Measurements from ENCODE around the gene NDUFB10. TPM values are rescaled to one million over a fixed set of nuclear protein-coding genes. Genes with fewer than 3 reads are reported as not detected.

Gene NDUFB10
- total and polyA plus RNA-seq, 9 donors = 95.4 to 162 (median 132) TPM

- H3K9me3 ChIP-seq (replicated peaks; ENCODE audit: control insufficient read depth, low read depth, low read length) = no peaks in the 10 kb centered on the region
- peak overlapping the region; percentile 77 for H3K27ac ChIP-seq (ENCODE audit: low read length)
- DNase-seq = no peak
- peak overlapping the region; percentile 65 for H3K4me3 ChIP-seq (ENCODE audit: low read length)
- H3K27me3 ChIP-seq (ENCODE audit: control insufficient read depth, insufficient read depth, low read length) = no peaks in the 10 kb centered on the region
- peaks cover 55% of the 10 kb centered on the region for H3K4me1 ChIP-seq (ENCODE audit: control insufficient read depth, insufficient read depth, low read length)
- WGBS (ENCODE audit: insufficient coverage) = under 1% methylated on average over 55 of the region's 55 CpGs
- peaks cover 13% of the 10 kb centered on the region for H3K36me3 ChIP-seq (ENCODE audit: control insufficient read depth, insufficient read depth, low read length)
These were observed 49.9 kb downstream of the NDUFB10 start for GRCh38 chr16:2009164-2009711.

DNA sequence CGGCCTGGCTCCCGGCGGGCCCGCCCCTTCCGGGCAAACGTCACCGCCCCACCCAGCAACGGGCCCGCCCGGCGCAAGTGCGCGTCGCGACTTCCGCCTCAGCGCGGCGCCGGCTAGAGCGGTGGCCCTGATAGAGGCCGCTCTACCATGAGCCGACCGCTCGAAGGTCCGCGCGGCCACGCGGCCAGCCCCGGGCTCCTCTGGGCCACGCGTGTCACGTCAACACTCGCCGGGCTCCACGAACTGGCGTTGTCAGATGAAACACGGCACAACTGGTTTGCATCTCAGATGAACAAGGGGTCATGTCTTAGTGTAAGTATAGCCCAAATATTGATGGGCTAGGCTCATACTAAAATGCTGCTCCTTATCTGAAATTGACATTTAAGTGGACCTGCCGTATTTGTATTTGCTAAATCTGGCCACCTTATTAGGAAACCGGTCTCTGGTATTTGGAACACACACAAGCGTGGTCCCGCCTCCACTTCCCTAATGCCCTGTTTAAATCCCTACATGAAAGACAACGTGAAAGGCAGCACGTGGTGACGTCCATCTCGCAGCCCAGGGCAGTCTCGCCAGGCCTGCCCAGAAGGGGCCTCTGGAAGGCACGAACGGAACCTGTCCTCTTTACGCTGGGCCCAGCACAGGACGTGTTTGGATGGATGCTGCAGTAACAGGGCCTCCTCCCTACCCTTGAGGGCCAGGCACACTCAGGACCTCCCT is 50.6 kb downstream of the NDUFB10 start, which contains the start of gene ZNF598:
ZNF598 (minus strand) TSS at position 31 of the 720 bp plus-strand sequence.
- under 1% methylated on average over 48 of the region's 52 CpGs for WGBS (ENCODE audit: insufficient coverage)
- H3K27ac ChIP-seq (ENCODE audit: low read length) = peak within 1 kb of the TSS; percentile 93
- peaks cover 13% of the 10 kb centered on the region for H3K36me3 ChIP-seq (ENCODE audit: control insufficient read depth, insufficient read depth, low read length)
- H3K9me3 ChIP-seq (replicated peaks; ENCODE audit: control insufficient read depth, low read depth, low read length) = no peaks in the 10 kb centered on the region
- peak within 1 kb of the TSS; percentile 81 for H3K4me3 ChIP-seq (ENCODE audit: low read length)
- no peaks in the 10 kb centered on the region for H3K27me3 ChIP-seq (ENCODE audit: control insufficient read depth, insufficient read depth, low read length)
- peaks cover 48% of the 10 kb centered on the region for H3K4me1 ChIP-seq (ENCODE audit: control insufficient read depth, insufficient read depth, low read length)
- peak; percentile 95 for DNase-seq

Other genes starting within 250 kb of the NDUFB10 start
- 35.2 TPM for gene NME3, start 188.0 kb upstream of the NDUFB10 start, total RNA-seq
- gene NME3, start 188.0 kb upstream of the NDUFB10 start, polyA plus RNA-seq (ENCODE audit: insufficient read depth in 1 of 8, insufficient read length in 8 of 8, low replicate concordance in 1 of 8) = 10 to 100 TPM; 22.2 to 31.9 (median 26.9) TPM
- 7.2 TPM for gene EME2, start 186.7 kb upstream of the NDUFB10 start, total RNA-seq
- gene EME2, start 186.7 kb upstream of the NDUFB10 start, polyA plus RNA-seq (ENCODE audit: insufficient read depth in 1 of 8, insufficient read length in 8 of 8, low replicate concordance in 1 of 8) = 1 to 10 TPM; 4.0 to 9.7 (median 6.7) TPM
- 45.7 TPM for gene MRPS34, start 186.4 kb upstream of the NDUFB10 start, total RNA-seq
- gene MRPS34, start 186.4 kb upstream of the NDUFB10 start, polyA plus RNA-seq (ENCODE audit: insufficient read depth in 1 of 8, insufficient read length in 8 of 8, low replicate concordance in 1 of 8) = 10 to 100 TPM; 44.7 to 57.8 (median 52.2) TPM
- 34.2 TPM for gene SPSB3, start 177.0 kb upstream of the NDUFB10 start, total RNA-seq
- gene SPSB3, start 177.0 kb upstream of the NDUFB10 start, polyA plus RNA-seq (ENCODE audit: insufficient read depth in 1 of 8, insufficient read length in 8 of 8, low replicate concordance in 1 of 8) = 10 to 100 TPM; 21.0 to 35.1 (median 24.5) TPM
- gene NUBP2, start 176.6 kb upstream of the NDUFB10 start, total RNA-seq = 58.0 TPM
- 10 to 100 TPM; 40.6 to 59.7 (median 47.7) TPM for gene NUBP2, start 176.6 kb upstream of the NDUFB10 start, polyA plus RNA-seq (ENCODE audit: insufficient read depth in 1 of 8, insufficient read length in 8 of 8, low replicate concordance in 1 of 8)
- 0.22 TPM for gene IGFALS, start 165.8 kb upstream of the NDUFB10 start, total RNA-seq
- gene IGFALS, start 165.8 kb upstream of the NDUFB10 start, polyA plus RNA-seq (ENCODE audit: insufficient read depth in 1 of 8, insufficient read length in 8 of 8, low replicate concordance in 1 of 8) = 1 to 10 TPM in 1 of 8 donors, under 1 TPM in 7; 0.11 to 1.1 (median 0.28) TPM
- gene HAGH, start 132.7 kb upstream of the NDUFB10 start, total RNA-seq = 36.1 TPM
- 10 to 100 TPM; 34.6 to 48.6 (median 39.5) TPM for gene HAGH, start 132.7 kb upstream of the NDUFB10 start, polyA plus RNA-seq (ENCODE audit: insufficient read depth in 1 of 8, insufficient read length in 8 of 8, low replicate concordance in 1 of 8)
- gene FAHD1, start 132.3 kb upstream of the NDUFB10 start, total RNA-seq = 27.7 TPM
- gene FAHD1, start 132.3 kb upstream of the NDUFB10 start, polyA plus RNA-seq (ENCODE audit: insufficient read depth in 1 of 8, insufficient read length in 8 of 8, low replicate concordance in 1 of 8) = 10 to 100 TPM; 19.7 to 25.6 (median 21.9) TPM
- not detected for gene MEIOB, start 87.4 kb upstream of the NDUFB10 start, total RNA-seq
- under 1 TPM in 7 of 8 donors, not detected in 1; 0.22 to 0.87 (median 0.55) TPM for gene MEIOB, start 87.4 kb upstream of the NDUFB10 start, polyA plus RNA-seq (ENCODE audit: insufficient read depth in 1 of 8, insufficient read length in 8 of 8, low replicate concordance in 1 of 8)
- gene HS3ST6, start 41.1 kb upstream of the NDUFB10 start, total RNA-seq = not detected
- 1 to 10 TPM in 1 of 8 donors, not detected in 7; 1.7 TPM for gene HS3ST6, start 41.1 kb upstream of the NDUFB10 start, polyA plus RNA-seq (ENCODE audit: insufficient read depth in 1 of 8, insufficient read length in 8 of 8, low replicate concordance in 1 of 8)
- 16.3 TPM for gene MSRB1, start 16.3 kb upstream of the NDUFB10 start, total RNA-seq
- gene MSRB1, start 16.3 kb upstream of the NDUFB10 start, polyA plus RNA-seq (ENCODE audit: insufficient read depth in 1 of 8, insufficient read length in 8 of 8, low replicate concordance in 1 of 8) = 10 to 100 TPM; 24.2 to 40.7 (median 29.1) TPM
- gene RPL3L, start 4.8 kb upstream of the NDUFB10 start, total RNA-seq = 43.0 TPM
- gene RPL3L, start 4.8 kb upstream of the NDUFB10 start, polyA plus RNA-seq (ENCODE audit: insufficient read depth in 1 of 8, insufficient read length in 8 of 8, low replicate concordance in 1 of 8) = 10 to 100 TPM; 11.9 to 63.0 (median 33.4) TPM
- gene RPS2, start 5.3 kb downstream of the NDUFB10 start, total RNA-seq = 2,334 TPM
- gene RPS2, start 5.3 kb downstream of the NDUFB10 start, polyA plus RNA-seq (ENCODE audit: insufficient read depth in 1 of 8, insufficient read length in 8 of 8, low replicate concordance in 1 of 8) = 1,000 to 10,000 TPM; 3,011 to 3,712 (median 3,485) TPM
- gene RNF151, start 7.3 kb downstream of the NDUFB10 start, total RNA-seq = not detected
- gene RNF151, start 7.3 kb downstream of the NDUFB10 start, polyA plus RNA-seq (ENCODE audit: insufficient read depth in 1 of 8, insufficient read length in 8 of 8, low replicate concordance in 1 of 8) = not detected
- gene TBL3, start 12.5 kb downstream of the NDUFB10 start, total RNA-seq = 23.9 TPM
- gene TBL3, start 12.5 kb downstream of the NDUFB10 start, polyA plus RNA-seq (ENCODE audit: insufficient read depth in 1 of 8, insufficient read length in 8 of 8, low replicate concordance in 1 of 8) = 10 to 100 TPM; 27.9 to 32.9 (median 30.6) TPM
- gene NOXO1, start 21.9 kb downstream of the NDUFB10 start, total RNA-seq = 0.89 TPM
- gene NOXO1, start 21.9 kb downstream of the NDUFB10 start, polyA plus RNA-seq (ENCODE audit: insufficient read depth in 1 of 8, insufficient read length in 8 of 8, low replicate concordance in 1 of 8) = 1 to 10 TPM in 4 of 8 donors, under 1 TPM in 4; 0.29 to 1.7 (median 0.98) TPM
- 18.3 TPM for gene GFER, start 24.7 kb downstream of the NDUFB10 start, total RNA-seq
- 10 to 100 TPM; 14.7 to 23.8 (median 17.8) TPM for gene GFER, start 24.7 kb downstream of the NDUFB10 start, polyA plus RNA-seq (ENCODE audit: insufficient read depth in 1 of 8, insufficient read length in 8 of 8, low replicate concordance in 1 of 8)
- 0.93 TPM for gene SYNGR3, start 30.4 kb downstream of the NDUFB10 start, total RNA-seq
- gene SYNGR3, start 30.4 kb downstream of the NDUFB10 start, polyA plus RNA-seq (ENCODE audit: insufficient read depth in 1 of 8, insufficient read length in 8 of 8, low replicate concordance in 1 of 8) = 1 to 10 TPM in 6 of 8 donors, under 1 TPM in 2; 0.70 to 1.5 (median 1.2) TPM
- gene ZNF598, start 50.3 kb downstream of the NDUFB10 start, total RNA-seq = 6.6 TPM
- gene ZNF598, start 50.3 kb downstream of the NDUFB10 start, polyA plus RNA-seq (ENCODE audit: insufficient read depth in 1 of 8, insufficient read length in 8 of 8, low replicate concordance in 1 of 8) = 10 to 100 TPM; 21.2 to 28.6 (median 23.6) TPM
- gene NPW, start 60.2 kb downstream of the NDUFB10 start, total RNA-seq = 0.80 TPM
- 1 to 10 TPM in 7 of 8 donors, under 1 TPM in 1; 0.57 to 5.4 (median 2.6) TPM for gene NPW, start 60.2 kb downstream of the NDUFB10 start, polyA plus RNA-seq (ENCODE audit: insufficient read depth in 1 of 8, insufficient read length in 8 of 8, low replicate concordance in 1 of 8)
- gene NHERF2, start 67.4 kb downstream of the NDUFB10 start, total RNA-seq = 22.1 TPM
- gene NHERF2, start 67.4 kb downstream of the NDUFB10 start, polyA plus RNA-seq (ENCODE audit: insufficient read depth in 1 of 8, insufficient read length in 8 of 8, low replicate concordance in 1 of 8) = 10 to 100 TPM; 34.5 to 60.6 (median 45.6) TPM
- 20.2 TPM for gene NTHL1, start 88.3 kb downstream of the NDUFB10 start, total RNA-seq
- 10 to 100 TPM; 11.5 to 18.1 (median 14.0) TPM for gene NTHL1, start 88.3 kb downstream of the NDUFB10 start, polyA plus RNA-seq (ENCODE audit: insufficient read depth in 1 of 8, insufficient read length in 8 of 8, low replicate concordance in 1 of 8)
- 31.8 TPM for gene TSC2, start 88.4 kb downstream of the NDUFB10 start, total RNA-seq
- 100 to 1,000 TPM in 3 of 8 donors, 10 to 100 TPM in 5; 57.6 to 109 (median 84.6) TPM for gene TSC2, start 88.4 kb downstream of the NDUFB10 start, polyA plus RNA-seq (ENCODE audit: insufficient read depth in 1 of 8, insufficient read length in 8 of 8, low replicate concordance in 1 of 8)
- 63.3 TPM for gene PKD1, start 176.4 kb downstream of the NDUFB10 start, total RNA-seq
- gene PKD1, start 176.4 kb downstream of the NDUFB10 start, polyA plus RNA-seq (ENCODE audit: insufficient read depth in 1 of 8, insufficient read length in 8 of 8, low replicate concordance in 1 of 8) = 100 to 1,000 TPM; 120 to 183 (median 156) TPM
- gene RAB26, start 189.1 kb downstream of the NDUFB10 start, total RNA-seq = 0.40 TPM
- gene RAB26, start 189.1 kb downstream of the NDUFB10 start, polyA plus RNA-seq (ENCODE audit: insufficient read depth in 1 of 8, insufficient read length in 8 of 8, low replicate concordance in 1 of 8) = 1 to 10 TPM in 4 of 8 donors, under 1 TPM in 4; 0.27 to 3.4 (median 0.86) TPM
- gene TRAF7, start 196.2 kb downstream of the NDUFB10 start, total RNA-seq = 29.0 TPM
- gene TRAF7, start 196.2 kb downstream of the NDUFB10 start, polyA plus RNA-seq (ENCODE audit: insufficient read depth in 1 of 8, insufficient read length in 8 of 8, low replicate concordance in 1 of 8) = 10 to 100 TPM; 32.6 to 52.6 (median 47.6) TPM
- gene CASKIN1, start 237.1 kb downstream of the NDUFB10 start, total RNA-seq = 0.75 TPM
- 1 to 10 TPM in 7 of 8 donors, under 1 TPM in 1; 0.94 to 2.4 (median 1.9) TPM for gene CASKIN1, start 237.1 kb downstream of the NDUFB10 start, polyA plus RNA-seq (ENCODE audit: insufficient read depth in 1 of 8, insufficient read length in 8 of 8, low replicate concordance in 1 of 8)
- 13.7 TPM for gene MLST8, start 245.9 kb downstream of the NDUFB10 start, total RNA-seq
- 10 to 100 TPM; 30.6 to 38.2 (median 34.5) TPM for gene MLST8, start 245.9 kb downstream of the NDUFB10 start, polyA plus RNA-seq (ENCODE audit: insufficient read depth in 1 of 8, insufficient read length in 8 of 8, low replicate concordance in 1 of 8)

Measured in muscle of leg (tissue), 11 donors.